GM18858 (cell line): ENCODE data around the gene CRYBB3.
"Not testable (repeated sequence)": the region's sequence is repeated elsewhere in the genome, so short reads cannot be mapped to it uniquely, and the experiment has no call there.

Experiments used
- ATAC-seq: cut with Tn5 transposase; IDR thresholded peaks from one replicate; pipeline ENCODE4 v1.9.1; 2021; ENCODE audit not compliant: unreplicated experiment

The CRYBB3 gene

DNA sequence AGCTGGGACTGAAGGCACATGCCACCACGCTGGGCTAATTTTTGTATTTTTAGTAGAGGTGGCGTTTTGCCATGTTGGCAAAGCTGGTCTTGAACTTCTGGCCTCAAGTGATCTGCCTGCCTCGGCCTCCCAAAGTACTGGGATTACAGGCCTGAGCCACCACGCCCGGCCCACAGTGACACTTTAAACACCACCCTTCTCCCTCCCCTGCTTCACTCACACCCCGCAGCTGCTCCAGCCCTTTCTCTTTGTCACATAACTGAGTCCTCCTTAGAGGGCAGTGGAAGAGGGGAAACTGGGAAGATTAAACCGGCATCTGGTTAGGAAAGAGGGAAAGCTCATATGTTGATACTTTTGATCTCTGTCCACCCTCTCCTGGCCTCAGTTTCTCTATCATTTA, 4.9 kb downstream of the CRYBB3 start:
- not testable (repeated sequence) for ATAC-seq

GRCh38 chr22:25205847-25206246, 6.2 kb downstream of the CRYBB3 start:
- ATAC-seq, result no peak

- ATAC-seq, result no peak
Measured at GRCh38 chr22:25206998-25207397, 7.3 kb downstream of the CRYBB3 start.

DNA sequence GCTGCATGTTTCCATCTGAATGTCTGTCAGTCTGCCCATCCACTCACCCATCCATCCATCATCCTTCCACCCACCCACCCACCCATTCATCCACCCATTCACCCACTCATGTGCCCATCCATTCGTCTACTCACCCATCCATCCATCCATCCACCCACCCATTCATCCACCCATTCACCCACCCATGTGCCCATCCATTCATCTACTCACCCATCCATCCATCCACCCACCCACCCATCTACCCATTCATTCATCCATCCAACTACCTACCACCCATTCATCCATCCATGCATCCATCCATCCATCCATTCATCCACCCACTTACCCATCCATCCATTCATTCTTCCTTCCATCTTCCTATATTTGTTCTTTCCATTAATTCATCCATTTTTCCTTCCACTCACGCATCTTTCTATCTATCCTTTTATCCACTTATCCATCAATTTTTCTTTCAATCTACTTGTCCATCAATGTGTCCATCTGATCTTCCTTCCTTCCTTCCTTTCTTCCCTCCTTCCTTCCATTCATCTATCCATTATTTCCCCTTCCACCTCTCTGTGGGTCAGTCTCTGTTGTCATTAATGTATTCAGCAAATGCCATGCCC, 8.0 kb downstream of the CRYBB3 start:
- ATAC-seq, result no peak

DNA sequence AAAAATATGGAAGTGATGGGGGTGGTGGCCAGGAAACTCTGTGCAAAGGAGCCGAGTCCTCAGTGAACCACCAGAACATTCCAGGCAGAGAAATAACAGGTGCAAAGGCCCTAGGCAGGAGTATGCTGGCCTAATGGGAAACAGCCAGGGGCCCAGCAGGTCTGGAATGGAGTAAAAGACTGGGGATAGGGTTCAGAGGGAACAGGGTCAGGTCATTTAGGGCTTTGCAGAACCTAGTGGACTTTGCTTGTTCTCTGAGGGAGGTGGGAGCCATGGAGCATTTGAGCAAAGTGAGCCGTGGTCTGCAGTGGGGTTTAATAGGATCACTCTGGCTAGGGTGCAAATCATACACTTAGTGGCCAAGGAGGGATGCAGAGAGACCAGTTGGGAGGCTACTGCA, 8.7 kb downstream of the CRYBB3 start:
- ATAC-seq, result no peak

DNA sequence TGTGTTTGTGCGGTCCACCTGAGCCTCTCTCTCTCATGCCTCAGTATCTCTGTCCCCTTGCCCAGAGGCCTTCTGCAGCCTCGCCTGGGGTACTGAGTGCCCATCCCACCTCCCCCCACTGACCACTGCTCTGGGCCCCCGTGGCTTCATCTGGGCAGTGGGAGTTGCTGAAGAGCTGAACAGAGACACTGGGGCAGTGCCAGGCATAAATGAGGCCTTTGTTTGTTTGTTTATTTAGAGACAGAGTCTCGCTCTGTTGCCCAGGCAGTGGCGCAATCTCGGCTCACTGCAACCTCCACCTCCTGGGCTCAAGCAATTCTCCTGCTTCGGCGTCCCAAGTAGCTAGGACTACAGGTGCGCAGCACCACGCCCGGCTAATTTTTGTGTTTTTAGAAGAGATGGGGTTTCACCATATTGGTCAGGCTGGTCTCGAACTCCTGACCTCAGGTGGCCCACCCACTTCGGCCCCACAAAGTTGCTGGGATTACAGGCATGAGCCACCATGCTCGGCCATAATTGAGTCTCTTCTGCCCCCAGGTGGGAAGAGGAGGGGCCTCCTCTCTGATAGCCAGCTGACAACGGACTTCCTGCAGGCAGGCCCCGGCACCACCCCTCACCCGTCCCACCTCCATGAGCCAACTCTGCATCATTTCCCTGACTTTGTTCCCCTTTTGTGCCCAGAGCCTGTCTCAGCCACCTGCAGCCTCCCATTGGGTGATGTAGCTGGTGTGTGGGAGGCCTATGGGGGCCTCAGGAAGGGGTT, 9.3 kb downstream of the CRYBB3 start:
- no peak for ATAC-seq

GRCh38 chr22:25210793-25211192, 11.1 kb downstream of the CRYBB3 start:
- no peak for ATAC-seq

GRCh38 chr22:25212337-25212736, 12.7 kb downstream of the CRYBB3 start:
- no peak for ATAC-seq

DNA sequence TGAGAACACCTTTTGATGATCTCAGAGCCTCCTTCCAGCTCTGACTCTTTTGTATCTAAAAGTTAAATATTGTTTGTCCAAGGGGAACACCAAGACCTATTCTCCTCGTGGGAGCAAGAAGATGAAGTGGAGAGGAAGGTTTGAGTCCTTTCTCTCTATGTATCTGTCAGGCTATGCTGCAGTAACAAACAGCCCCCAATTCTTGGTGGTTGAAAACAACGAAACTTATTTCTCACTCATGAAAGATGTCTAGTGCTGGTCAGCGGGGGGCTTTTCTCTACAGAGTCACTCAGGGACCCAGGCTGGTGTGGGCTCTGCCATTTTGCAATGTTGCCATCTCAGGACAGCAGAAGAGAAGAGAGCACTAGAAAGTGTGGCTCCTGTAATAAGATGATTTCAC, 13.6 kb downstream of the CRYBB3 start:
- ATAC-seq, result no peak

GRCh38 chr22:25216230-25216629, 16.6 kb downstream of the CRYBB3 start:
- ATAC-seq, result no peak

- no peak for ATAC-seq
Measured at GRCh38 chr22:25219211-25219689, 19.6 kb downstream of the CRYBB3 start, which contains the start of gene CRYBB2. CRYBB2 (plus strand) TSS chr22:25219639; CDS start chr22:25221430, 1,791 bp downstream.

- ATAC-seq, result no peak
Measured at GRCh38 chr22:25219948-25220442, 20.3 kb downstream of the CRYBB3 start.

DNA sequence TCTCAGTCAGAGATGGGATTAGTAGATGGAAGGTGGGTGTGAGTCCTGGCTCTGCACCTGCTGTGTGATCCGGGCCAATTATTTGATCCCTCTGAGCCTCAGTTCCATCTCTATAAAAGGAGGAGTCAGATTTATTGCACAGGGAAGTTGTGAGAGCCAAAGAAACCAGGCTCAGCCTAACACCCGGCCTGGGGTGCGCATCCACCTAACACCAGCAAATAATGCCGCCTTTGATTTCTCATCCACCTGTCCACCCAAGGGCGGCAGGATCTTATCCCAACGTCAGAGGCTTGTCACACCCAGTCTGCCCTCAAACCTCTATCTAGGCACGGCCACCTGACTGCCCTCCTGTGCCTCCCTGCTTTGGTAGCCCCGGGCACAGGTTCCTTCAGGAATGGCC, 22.1 kb downstream of the CRYBB3 start:
- no peak for ATAC-seq

DNA sequence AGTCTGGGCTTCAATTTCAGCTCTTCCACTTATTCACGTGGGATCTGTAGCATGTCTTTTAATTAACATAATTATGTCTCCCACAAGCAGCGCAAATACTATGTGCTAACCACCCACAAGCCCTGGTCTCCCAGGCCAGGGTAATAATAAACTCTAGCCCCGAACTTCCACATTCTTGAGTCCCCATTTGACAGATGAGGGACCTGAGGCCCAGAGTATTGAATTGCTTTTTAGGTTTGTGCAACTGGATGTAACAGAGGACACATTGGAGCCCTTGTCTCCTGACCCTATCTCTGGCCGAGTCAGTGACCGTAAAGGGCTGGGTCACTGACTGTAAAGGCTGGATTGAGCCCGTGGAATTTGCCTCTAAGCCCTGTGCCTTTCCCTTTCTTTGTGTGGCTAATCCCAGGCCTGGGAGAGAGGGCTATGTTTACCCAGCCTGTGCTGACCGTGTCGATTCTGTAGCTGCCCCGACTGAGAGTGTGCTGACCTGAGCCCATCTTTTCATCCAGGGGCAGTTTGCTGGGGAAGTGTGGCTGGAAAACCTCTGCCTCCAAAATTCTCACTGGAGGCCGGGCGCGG, 23.7 kb downstream of the CRYBB3 start:
- ATAC-seq, result no peak

DNA sequence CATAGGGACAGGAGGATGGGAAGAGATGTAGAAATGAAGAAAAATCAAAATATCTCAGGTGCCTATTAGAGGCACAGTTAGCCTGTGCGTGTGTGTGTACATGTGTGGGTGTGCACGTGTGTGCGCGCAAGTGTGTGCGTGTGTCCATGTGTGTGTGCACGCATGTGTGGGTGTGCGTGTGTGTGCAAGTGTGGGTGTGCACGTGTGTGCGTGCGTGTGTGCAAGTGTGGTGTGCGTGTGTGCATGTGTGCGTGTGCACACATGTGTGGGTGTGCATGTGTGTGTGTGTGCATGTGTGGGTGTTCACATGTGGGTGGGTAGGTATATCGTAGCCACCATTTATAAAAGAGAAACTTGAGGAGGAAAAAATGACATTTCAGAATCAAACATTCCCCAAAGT, 29.2 kb downstream of the CRYBB3 start:
- no peak for ATAC-seq

- ATAC-seq, result not testable (repeated sequence)
Measured at GRCh38 chr22:25230760-25231159, 31.1 kb downstream of the CRYBB3 start.

DNA sequence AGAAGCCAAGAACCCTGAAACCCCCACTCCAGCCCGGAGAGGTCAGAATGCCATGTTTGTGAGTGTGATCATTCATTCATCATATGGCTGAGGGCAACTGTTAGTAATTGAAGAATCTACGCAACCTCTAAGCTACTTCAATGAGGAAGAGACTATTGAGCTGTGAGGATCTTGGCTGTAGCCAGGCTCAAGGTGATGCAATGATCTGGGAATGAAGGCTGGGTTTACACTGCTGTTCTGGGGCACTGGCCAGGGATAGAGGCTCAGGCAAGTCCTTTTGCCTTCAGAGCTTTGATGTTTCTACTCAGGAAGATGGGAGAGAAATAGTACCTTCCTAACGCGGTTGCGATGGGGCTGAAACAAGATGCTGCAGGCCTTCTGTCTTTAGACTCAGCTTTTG, 32.6 kb downstream of the CRYBB3 start:
- no peak for ATAC-seq

DNA sequence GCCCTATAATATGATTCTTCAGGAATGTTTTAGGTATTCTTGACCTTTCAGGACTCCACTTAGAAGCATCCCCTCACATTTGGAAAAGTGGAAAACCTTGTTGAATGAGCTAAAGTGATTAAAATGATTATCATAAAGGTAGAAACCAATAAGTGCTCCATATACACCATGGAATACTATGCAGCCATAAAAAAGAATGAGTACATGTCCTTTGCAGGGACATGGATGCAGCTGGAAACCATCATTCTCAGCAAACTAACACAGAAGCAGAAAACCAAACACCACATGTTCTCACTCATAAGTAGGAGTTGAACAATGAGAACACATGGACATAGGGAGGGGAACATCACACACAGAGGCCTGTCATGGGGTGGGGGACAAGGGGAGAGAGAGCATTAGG, 34.0 kb downstream of the CRYBB3 start:
- not testable (repeated sequence) for ATAC-seq

DNA sequence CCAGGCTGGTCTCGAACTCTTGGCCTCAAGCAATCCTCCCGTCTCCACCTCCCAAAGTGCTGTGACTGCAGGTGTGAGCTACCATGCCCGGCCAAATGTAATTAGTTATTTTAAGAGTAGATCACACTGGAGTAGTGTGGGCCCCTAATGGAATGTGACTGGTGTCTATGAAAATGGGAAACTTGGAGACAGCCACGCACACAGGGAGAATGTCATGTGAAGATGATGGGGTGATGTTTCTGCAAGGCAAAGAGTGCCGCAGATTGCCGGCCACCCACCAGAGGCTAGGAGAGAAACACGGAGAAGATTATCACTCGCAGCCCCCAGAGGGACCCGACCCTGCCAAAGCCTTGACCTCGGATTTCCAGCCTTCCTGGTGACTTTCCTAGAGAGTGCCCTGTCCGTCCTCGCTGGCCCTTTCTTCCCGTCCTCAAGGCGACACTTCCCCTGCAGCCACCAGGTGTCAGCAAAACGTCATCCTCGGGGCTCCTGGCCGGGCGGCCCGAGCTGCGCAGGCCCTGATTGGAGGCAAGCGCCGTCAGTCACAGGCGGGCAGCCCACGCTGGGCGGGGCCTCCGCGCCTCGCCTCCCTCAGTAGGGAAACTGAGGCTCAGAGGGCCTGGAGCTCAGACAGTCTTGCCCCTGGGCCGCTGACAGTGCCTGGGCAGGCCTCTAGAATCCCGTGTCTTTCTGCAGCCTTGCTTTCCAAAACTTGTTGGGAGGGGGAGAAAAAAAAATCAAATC, 36.1 kb downstream of the CRYBB3 start:
- ATAC-seq, result no peak

- ATAC-seq, result no peak
Measured at GRCh38 chr22:25236417-25236816, 36.8 kb downstream of the CRYBB3 start.

- ATAC-seq, result no peak
Measured at GRCh38 chr22:25237503-25237902, 37.8 kb downstream of the CRYBB3 start.
